ENCODE data around the gene NRL. TPM values are rescaled to one million over a fixed set of nuclear protein-coding genes. Genes with fewer than 3 reads are reported as not detected.

NRL gene
- total RNA-seq, 2 experiments from 2014 or later = 1.1 to 1.7 TPM

- ChIA-PET CTCF (interaction anchor here (0.5 to 4.7 kb wide), 7 partner anchors 10 to 30 kb away, joined by 3 to 48 read pairs (median 5); partner anchors contain the start of genes CARMIL3 and PCK2), POLR2A (interaction anchor here (1.3 to 2.2 kb wide), 6 partner anchors 8 to 46 kb away, joined by 3 to 10 read pairs (median 4); partner anchors contain the start of genes CARMIL3, DCAF11, NRL and PCK2)
Observed at GRCh38 chr14:24081739-24082211, 33.0 kb downstream of the NRL start.

- POLR2A ChIA-PET = interaction anchor here (0.6 to 2.2 kb wide), 9 partner anchors 9 to 45 kb away, joined by 3 to 17 read pairs (median 4); partner anchors contain the start of genes CARMIL3, CPNE6, DCAF11 and NRL
- CTCF ChIA-PET = interaction anchor here (0.7 to 4.7 kb wide), 9 partner anchors 11 to 227 kb away, joined by 3 to 48 read pairs (median 5); partner anchors contain the start of genes CARMIL3, CIDEB and PCK2
Observed at GRCh38 chr14:24080888-24081738, 33.6 kb downstream of the NRL start.

- ChIA-PET CTCF (interaction anchor here (0.7 to 4.7 kb wide), 6 partner anchors 12 to 228 kb away, joined by 3 to 48 read pairs (median 8); partner anchors contain the start of genes CARMIL3, CIDEB and PCK2), POLR2A (interaction anchor here (1.3 to 2.2 kb wide), 5 partner anchors 9 to 34 kb away, joined by 3 to 10 read pairs (median 4); partner anchors contain the start of genes CPNE6, DCAF11, NRL and PCK2)
Observed at GRCh38 chr14:24080142-24080530, 34.6 kb downstream of the NRL start.

- ChIA-PET CTCF (interaction anchor here (1.4 to 4.7 kb wide), 3 partner anchors 12 to 228 kb away, joined by 3 to 48 read pairs (median 23); partner anchors contain the start of genes CIDEB and PCK2), POLR2A (interaction anchor here (1.3 kb wide), 1 partner anchor 8 kb away, joined by 4 read pairs; the partner anchor contains the start of gene CPNE6)
Observed at GRCh38 chr14:24079491-24080141, 35.1 kb downstream of the NRL start.

- ChIA-PET CTCF (no interaction called here), POLR2A (no interaction called here)
Observed at GRCh38 chr14:24078146-24078545, 36.6 kb downstream of the NRL start.

DNA sequence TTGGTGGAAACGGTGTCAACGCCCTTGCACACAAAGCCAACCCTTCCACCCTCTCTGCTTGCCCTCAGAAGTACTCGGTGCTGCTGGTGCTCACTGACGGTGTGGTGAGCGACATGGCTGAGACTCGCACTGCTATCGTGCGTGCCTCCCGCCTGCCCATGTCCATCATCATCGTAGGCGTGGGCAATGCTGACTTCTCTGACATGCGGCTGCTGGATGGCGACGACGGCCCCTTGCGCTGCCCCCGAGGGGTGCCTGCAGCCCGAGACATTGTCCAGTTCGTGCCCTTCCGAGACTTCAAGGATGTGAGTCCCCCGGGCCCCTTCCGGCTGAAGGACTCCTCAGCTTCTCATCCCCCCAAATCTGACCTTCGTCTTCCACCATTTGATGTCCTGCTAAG is 37.7 kb downstream of the NRL start:
- POLR2A ChIA-PET = no interaction called here

GRCh38 chr14:24076302-24076601 is 38.5 kb downstream of the NRL start:
- POLR2A ChIA-PET = no interaction called here
- CTCF ChIA-PET = interaction anchor here (2.1 to 2.3 kb wide), 2 partner anchors 14 to 33 kb away, joined by 5 to 7 read pairs; no protein-coding TSS in a partner anchor

More for the DNA sequence above, 37.7 kb downstream of the NRL start:
- CTCF ChIA-PET = interaction anchor here (2.1 to 2.3 kb wide), 2 partner anchors 13 to 32 kb away, joined by 5 to 7 read pairs; no protein-coding TSS in a partner anchor

DNA sequence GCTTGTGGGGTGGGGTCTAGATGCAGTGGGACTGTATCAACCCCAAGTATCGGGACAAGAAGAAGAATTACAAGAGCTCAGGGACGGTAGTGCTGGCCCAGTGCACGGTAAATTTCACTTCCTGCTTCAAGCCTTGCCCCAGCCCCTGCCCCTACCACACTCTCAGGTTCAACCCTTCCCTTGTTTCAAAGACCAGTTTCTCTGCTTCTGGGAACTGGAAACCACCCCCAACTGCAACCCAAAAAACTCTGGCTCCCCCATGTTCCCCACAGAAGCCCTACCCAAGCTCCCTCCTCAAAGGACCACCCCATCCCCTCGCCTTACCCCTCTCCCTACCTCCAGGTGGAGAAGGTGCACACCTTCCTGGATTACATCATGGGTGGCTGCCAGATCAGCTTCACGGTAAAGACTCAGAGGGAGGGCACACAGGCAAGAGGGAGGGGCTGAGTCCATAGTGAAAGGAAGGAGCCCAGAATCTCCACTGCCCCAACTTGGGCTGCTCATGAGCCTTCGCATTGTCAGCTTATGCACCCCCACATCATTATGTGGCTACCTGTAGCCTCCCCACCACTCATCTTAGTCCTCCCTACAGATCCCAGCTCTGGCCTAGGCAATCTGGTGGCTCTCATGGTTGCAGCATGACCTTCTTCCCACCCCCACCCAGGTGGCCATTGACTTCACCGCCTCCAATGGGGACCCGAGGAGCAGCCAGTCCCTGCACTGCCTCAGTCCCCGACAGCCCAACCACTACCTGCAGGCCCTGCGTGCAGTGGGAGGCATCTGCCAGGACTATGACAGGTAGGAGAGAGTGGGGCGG is 39.1 kb downstream of the NRL start:
- POLR2A ChIA-PET = no interaction called here
- CTCF ChIA-PET = interaction anchor here (1.1 to 2.3 kb wide), 3 partner anchors 15 to 33 kb away, joined by 3 to 7 read pairs (median 5); partner anchors contain the start of gene CARMIL3

DNA sequence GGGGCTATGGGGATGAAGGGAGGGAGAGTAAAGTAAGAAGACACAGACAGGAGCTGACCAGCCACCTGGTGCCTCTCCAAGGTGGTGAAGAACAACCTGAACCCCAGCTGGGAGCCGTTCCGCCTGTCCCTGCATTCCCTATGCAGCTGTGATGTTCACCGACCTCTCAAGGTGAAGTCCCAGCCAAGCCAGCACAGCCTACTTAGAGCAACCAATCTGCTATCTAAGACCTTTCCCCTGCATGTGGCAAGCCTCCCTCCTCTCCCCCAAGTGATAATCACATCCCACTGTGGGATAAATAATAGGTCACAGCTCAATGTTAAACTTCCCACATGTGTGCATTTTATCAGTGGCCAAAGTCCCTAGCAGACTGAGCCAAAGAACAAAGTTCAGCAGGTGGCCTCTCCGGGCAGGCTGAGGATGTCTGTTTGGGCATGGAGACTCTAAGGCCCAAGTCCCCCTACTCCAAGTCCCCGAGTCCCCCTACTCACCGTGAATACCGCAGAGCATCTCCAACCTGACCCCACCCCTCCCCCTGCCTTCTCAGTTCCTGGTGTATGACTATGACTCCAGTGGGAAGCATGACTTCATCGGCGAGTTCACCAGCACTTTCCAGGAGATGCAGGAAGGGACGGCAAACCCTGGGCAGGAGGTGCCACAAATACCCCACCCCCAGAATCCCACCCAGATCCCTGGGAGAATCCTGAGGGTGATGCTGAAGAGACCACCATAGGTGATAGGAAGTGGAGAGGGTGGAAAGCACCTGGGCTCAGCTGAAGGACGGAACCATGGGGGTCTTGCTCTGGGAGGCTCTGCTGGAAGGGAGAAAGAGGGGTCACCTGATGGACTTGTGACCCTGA is 39.9 kb downstream of the NRL start:
- CTCF ChIA-PET = interaction anchor here (1.1 to 2.3 kb wide), 3 partner anchors 16 to 34 kb away, joined by 3 to 7 read pairs (median 5); partner anchors contain the start of gene CARMIL3
- POLR2A ChIA-PET = no interaction called here

DNA sequence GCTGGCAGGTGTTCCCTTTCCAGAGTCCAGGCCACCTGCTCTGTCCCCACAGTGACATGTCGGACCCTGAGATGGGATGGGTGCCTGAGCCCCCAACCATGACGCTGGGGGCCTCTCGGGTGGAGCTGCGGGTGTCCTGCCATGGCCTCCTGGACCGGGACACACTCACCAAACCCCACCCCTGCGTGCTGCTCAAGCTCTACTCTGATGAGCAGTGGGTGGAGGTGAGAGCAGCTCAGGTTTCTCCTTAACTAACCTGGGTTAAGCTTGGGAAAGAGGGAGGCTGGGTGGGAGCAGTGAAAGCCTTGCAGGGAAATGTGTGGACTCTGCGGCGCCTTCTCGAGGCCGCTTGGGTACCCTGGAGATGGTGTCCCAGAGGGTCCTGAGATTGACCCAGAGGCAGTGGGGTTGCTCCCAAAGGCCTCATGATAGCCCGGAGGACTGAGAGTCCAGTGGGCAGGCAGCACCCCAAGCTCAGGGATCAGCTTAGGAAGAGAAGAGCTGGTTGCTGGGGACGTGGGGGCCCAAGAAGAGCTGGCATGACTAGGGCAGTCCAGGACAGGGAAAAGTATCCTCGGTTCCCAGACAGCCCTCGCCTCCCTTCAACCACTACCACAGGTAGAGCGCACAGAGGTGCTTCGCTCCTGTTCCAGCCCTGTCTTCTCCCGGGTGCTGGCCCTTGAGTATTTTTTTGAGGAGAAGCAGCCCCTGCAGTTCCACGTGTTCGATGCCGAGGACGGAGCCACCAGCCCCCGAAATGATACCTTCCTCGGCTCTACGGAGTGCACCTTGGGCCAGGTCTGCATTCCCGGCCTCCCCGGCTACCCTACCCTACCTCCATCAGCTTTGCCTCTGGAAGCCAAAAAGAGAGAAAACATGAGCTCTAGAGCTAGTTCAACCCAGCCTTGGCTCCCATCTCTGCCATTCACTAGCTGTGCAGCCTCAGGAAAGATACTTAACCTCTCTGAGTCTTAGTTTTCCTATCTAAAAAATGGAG is 41.6 kb downstream of the NRL start:
- ChIA-PET POLR2A (interaction anchor here (0.6 to 1.2 kb wide), 2 partner anchors 8 to 22 kb away, joined by 3 to 4 read pairs; no protein-coding TSS in a partner anchor), CTCF (interaction anchor here (1.2 to 2.4 kb wide), 4 partner anchors 12 to 17 kb away, joined by 3 to 8 read pairs (median 6); no protein-coding TSS in a partner anchor)

GRCh38 chr14:24072436-24072835 is 42.3 kb downstream of the NRL start:
- POLR2A ChIA-PET = interaction anchor here (0.6 kb wide), 1 partner anchor 8 kb away, joined by 3 read pairs; no protein-coding TSS in a partner anchor
- CTCF ChIA-PET = interaction anchor here (1.2 to 2.4 kb wide), 3 partner anchors 13 to 16 kb away, joined by 3 to 8 read pairs (median 6); no protein-coding TSS in a partner anchor

DNA sequence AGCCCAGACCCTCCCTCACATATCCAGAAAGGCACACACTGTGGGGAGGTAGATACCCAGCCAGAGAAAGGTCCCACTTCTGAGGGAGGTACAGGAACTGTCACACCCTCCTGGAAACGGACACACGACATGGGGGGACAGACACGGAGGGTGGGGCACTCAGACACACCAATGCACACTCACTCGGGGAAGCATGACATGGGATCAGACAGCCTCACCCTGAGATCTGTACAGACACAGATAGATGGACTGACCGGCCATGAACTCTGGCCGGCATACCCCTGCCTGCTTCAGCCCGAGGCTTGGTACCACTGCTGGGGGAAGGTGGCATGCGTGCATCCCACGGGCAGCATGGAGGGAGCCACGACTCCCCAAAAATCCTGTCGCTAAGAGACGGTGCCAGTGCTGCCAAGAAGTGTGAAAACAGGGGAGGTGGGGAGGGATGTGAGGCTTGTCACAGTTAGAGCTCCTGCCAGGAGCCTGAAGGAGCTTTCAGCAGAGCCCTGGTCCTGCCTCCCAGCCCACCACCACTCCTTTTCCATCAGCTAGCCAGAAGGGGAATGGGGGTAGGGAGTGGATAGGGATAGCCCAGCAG is 42.8 kb downstream of the NRL start:
- ChIA-PET POLR2A (interaction anchor here (0.6 to 1.5 kb wide), 2 partner anchors 8 to 9 kb away, joined by 3 to 4 read pairs; no protein-coding TSS in a partner anchor), CTCF (interaction anchor here (1.0 to 2.4 kb wide), 4 partner anchors 13 to 38 kb away, joined by 4 to 8 read pairs (median 5); no protein-coding TSS in a partner anchor)

- ChIA-PET CTCF (interaction anchor here (1.0 to 2.4 kb wide), 5 partner anchors 13 to 37 kb away, joined by 3 to 8 read pairs (median 4); partner anchors contain the start of gene CARMIL3), POLR2A (interaction anchor here (0.6 to 1.5 kb wide), 2 partner anchors 9 to 17 kb away, joined by 3 to 4 read pairs; no protein-coding TSS in a partner anchor)
Observed at GRCh38 chr14:24071144-24071697, 43.5 kb downstream of the NRL start, which contains the start of gene CPNE6. CPNE6 (plus strand) TSS chr14:24071562; CDS start chr14:24072937, 1,375 bp downstream.

DNA sequence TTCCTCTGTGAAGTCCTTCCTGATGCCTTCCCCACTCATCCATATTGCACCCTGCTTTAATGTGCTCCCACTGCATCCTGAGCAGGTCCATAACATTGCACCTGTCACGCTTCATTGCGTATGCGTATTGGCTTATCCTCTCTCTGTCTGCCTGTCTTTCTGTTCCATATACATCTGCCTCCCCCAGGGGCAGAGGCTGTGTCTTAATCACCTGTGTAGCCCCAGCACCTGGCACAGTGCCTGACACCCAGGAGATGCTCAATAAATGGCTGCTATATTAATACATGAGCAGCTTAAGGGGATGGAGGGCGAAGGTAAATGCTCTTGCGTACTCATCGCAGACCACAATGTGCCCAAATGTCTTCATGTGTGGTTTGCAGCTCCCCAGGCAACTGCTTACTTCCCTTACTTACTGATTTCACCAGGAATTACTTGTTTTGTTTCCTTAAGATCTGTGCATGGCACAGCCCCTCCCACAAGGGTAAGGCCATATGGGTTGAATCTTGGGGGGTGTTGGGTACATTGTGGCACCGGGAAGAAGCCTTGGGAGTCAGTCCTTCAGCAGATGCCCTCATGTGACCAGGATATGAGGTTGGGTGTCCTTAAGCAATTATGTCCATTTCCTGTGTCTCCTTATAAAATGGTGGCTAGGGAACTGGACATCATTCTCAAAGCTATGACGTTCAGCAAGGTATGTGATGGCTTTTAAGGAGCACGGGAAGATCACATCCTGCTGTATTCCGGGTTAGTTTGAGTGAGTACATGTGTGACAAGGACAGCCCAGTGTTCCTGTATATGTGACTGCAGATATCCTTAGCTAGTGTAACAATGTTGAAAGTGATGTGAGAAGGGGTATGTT is 44.2 kb downstream of the NRL start:
- ChIA-PET POLR2A (interaction anchor here (0.6 to 1.5 kb wide), 2 partner anchors 10 to 17 kb away, joined by 3 to 4 read pairs; no protein-coding TSS in a partner anchor), CTCF (interaction anchor here (1.0 to 2.6 kb wide), 6 partner anchors 12 to 36 kb away, joined by 3 to 13 read pairs (median 5); partner anchors contain the start of gene CARMIL3)
